Hepatocyte (in vitro differentiated cells): ENCODE measurements around the gene HMMR. TPM values are rescaled to one million over a fixed set of nuclear protein-coding genes. Genes with fewer than 3 reads are reported as not detected.

ENCODE experiments used
- DNase-seq: peaks from one replicate; pipeline ENCODE4 v3.0.0-alpha.2; 2016; ENCODE audit warnings: low spot score
- H2AFZ ChIP-seq: fragments of 200-600 bp; sonication (generic); 2 replicates; pipeline ENCODE4 v1.6.0; 2016; ENCODE audit warnings: antibody characterized with exemption, mild to moderate bottlenecking
- H3K27ac ChIP-seq: fragments of 200-600 bp; sonication (generic); 2 replicates; pipeline ENCODE4 v1.5.1; 2016; ENCODE audit warnings: mild to moderate bottlenecking
- H3K27me3 ChIP-seq: fragments of 200-600 bp; sonication (generic); 2 replicates; pipeline ENCODE4 v1.6.1; 2016
- H3K36me3 ChIP-seq: fragments of 200-600 bp; sonication (generic); replicated peaks from 2 replicates; pipeline ENCODE4 v1.5.1; 2016; ENCODE audit warnings: low read depth; ENCODE audit not compliant: insufficient read depth
- H3K4me1 ChIP-seq: fragments of 200-600 bp; sonication (generic); 2 replicates; pipeline ENCODE4 v1.5.1; 2016; ENCODE audit warnings: mild to moderate bottlenecking, moderate library complexity; ENCODE audit not compliant: insufficient read depth
- H3K4me2 ChIP-seq: fragments of 200-600 bp; sonication (generic); 2 replicates; pipeline ENCODE4 v1.6.0; 2016
- H3K4me3 ChIP-seq: fragments of 200-600 bp; sonication (generic); 2 replicates; pipeline ENCODE4 v1.5.1; 2016; ENCODE audit warnings: mild to moderate bottlenecking
- H3K79me2 ChIP-seq: fragments of 200-600 bp; sonication (generic); 2 replicates; pipeline ENCODE4 v1.6.0; 2017; ENCODE audit warnings: mild to moderate bottlenecking
- H3K9me2 ChIP-seq: fragments of 200-600 bp; sonication (generic); replicated peaks from 2 replicates; pipeline ENCODE4 v1.6.0; 2017; ENCODE audit warnings: mild to moderate bottlenecking; ENCODE audit not compliant: insufficient read depth
- H3K9me3 ChIP-seq: fragments of 200-600 bp; sonication (generic); 2 replicates; pipeline ENCODE4 v1.5.1; 2016; ENCODE audit warnings: low read depth, mild to moderate bottlenecking
- H4K20me1 ChIP-seq: fragments of 200-600 bp; sonication (generic); 2 replicates; pipeline ENCODE4 v1.6.0; 2016; ENCODE audit warnings: mild to moderate bottlenecking; ENCODE audit not compliant: insufficient read depth, poor library complexity, severe bottlenecking
- EZH2 ChIP-seq: fragments of 200-600 bp; sonication (generic); IDR thresholded peaks from 2 replicates; pipeline ENCODE4 v1.6.1; 2016; ENCODE audit warnings: antibody characterized with exemption, mild to moderate bottlenecking, borderline replicate concordance
- EZH2phosphoT487 ChIP-seq: fragments of 200-600 bp; sonication (generic); IDR thresholded peaks from one replicate; pipeline ENCODE4 v1.6.1; 2018; ENCODE audit warnings: antibody characterized with exemption, mild to moderate bottlenecking, low read depth, moderate library complexity; ENCODE audit not compliant: unreplicated experiment, severe bottlenecking
- WGBS: methylation state at CpG from one replicate; pipeline ENCODE4 v1.1.6; 2016; ENCODE audit warnings: low lambda C conversion rate; ENCODE audit errors: missing lambda C conversion rate; 5-methylcytosine and 5-hydroxymethylcytosine counted together
- polyA plus RNA-seq: library from polyadenylated mRNA; unstranded; fragments of >200 nt; fragmentation: Nextera tagmentation; extraction: Ambion mirVana; gene quantifications from 2 replicates; pipeline ENCODE4 v1.2.1, GENCODE V29; 2016
- total RNA-seq: library from RNA; depleted of rRNA; stranded (reverse); fragments of >200 nt; gene quantifications from 2 replicates; pipeline ENCODE4 v1.2.3, GENCODE V29; 2014
- TF ChIP-seq, protein P1 (sequence below): fragments of 200-600 bp; sonication (generic); IDR thresholded peaks from 2 replicates; pipeline ENCODE4 v1.5.1; 2016; ENCODE audit warnings: antibody characterized with exemption, mild to moderate bottlenecking; ENCODE audit not compliant: poor library complexity

The HMMR gene
- total and polyA plus RNA-seq, 2 experiments from 2014 or later: 5.7 to 9.8 TPM

DNA sequence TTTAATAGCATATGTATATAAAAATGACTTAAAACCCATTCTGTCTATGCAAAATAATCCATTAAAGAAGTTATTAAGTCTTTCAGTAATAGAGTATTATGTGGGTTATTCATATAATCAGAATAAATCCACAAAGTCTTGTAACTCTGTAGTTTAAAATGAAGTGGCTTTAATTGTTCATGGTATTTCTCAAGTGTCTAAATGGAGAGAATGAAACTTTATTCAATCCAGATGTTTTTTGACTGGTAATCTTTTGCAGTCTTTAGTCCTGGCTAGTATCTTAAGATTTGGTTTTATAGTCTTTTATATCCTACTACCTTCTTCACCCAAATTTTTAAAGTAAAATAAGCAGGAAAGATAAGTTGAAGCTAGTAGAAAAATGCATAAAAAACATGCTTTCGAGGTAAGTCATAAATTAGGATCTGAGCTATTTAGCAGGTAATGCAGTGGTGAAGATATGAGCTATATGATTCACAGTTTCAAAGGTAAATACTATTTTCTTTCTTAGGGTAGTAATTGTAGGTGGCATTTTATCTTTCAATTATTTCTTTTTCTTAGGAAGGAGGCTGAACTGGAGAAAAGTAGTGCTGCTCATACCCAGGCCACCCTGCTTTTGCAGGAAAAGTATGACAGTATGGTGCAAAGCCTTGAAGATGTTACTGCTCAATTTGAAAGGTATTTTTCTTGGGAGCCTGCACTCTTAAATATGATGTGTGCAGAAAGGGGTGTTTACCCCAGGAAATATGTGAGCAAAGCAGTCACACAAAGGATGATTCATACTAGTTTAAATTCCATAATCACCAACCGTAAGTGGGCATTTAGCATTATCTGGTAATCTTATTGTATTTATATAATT is 17.9 kb downstream of the HMMR start:
- no peaks in the 10 kb centered on the region for H3K79me2 ChIP-seq
- H4K20me1 ChIP-seq: no peaks in the 10 kb centered on the region
- H3K27ac ChIP-seq: no peak overlapping the region
- no peak overlapping the region for H3K4me2 ChIP-seq
- H3K9me2 ChIP-seq: no peaks in the 10 kb centered on the region
- no peaks in the 10 kb centered on the region for H3K36me3 ChIP-seq
- 48% methylated on average over 2 of the region's 2 CpGs for WGBS
- no peak overlapping the region for H3K4me3 ChIP-seq
- H3K4me1 ChIP-seq: no peaks in the 10 kb centered on the region
- H3K9me3 ChIP-seq: no peaks in the 10 kb centered on the region
- TF ChIP-seq, protein P1, sequence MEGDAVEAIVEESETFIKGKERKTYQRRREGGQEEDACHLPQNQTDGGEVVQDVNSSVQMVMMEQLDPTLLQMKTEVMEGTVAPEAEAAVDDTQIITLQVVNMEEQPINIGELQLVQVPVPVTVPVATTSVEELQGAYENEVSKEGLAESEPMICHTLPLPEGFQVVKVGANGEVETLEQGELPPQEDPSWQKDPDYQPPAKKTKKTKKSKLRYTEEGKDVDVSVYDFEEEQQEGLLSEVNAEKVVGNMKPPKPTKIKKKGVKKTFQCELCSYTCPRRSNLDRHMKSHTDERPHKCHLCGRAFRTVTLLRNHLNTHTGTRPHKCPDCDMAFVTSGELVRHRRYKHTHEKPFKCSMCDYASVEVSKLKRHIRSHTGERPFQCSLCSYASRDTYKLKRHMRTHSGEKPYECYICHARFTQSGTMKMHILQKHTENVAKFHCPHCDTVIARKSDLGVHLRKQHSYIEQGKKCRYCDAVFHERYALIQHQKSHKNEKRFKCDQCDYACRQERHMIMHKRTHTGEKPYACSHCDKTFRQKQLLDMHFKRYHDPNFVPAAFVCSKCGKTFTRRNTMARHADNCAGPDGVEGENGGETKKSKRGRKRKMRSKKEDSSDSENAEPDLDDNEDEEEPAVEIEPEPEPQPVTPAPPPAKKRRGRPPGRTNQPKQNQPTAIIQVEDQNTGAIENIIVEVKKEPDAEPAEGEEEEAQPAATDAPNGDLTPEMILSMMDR: no peak
- no peak for TF ChIP-seq EZH2
- no peak for TF ChIP-seq EZH2phosphoT487
- H2AFZ ChIP-seq: no peak overlapping the region
- no peak for DNase-seq
- H3K27me3 ChIP-seq: no peaks in the 10 kb centered on the region

DNA sequence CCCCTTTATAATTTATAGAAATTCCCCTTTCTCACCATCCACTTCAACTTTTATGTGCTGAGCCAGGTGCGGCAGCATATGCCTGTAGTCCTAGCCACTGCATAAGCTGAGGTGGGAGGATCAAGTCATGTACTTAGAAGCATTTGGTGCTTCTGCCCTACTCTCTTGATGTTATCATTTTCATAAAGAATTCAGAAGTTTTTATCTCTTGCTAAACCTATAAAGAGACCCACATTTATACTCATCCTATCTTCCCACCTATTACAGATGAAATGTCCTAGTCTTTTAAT is 18.5 kb downstream of the HMMR start:
- Histone ChIP-seq H3K4me3 (no peak overlapping the region), H3K27ac (no peak overlapping the region)

DNA sequence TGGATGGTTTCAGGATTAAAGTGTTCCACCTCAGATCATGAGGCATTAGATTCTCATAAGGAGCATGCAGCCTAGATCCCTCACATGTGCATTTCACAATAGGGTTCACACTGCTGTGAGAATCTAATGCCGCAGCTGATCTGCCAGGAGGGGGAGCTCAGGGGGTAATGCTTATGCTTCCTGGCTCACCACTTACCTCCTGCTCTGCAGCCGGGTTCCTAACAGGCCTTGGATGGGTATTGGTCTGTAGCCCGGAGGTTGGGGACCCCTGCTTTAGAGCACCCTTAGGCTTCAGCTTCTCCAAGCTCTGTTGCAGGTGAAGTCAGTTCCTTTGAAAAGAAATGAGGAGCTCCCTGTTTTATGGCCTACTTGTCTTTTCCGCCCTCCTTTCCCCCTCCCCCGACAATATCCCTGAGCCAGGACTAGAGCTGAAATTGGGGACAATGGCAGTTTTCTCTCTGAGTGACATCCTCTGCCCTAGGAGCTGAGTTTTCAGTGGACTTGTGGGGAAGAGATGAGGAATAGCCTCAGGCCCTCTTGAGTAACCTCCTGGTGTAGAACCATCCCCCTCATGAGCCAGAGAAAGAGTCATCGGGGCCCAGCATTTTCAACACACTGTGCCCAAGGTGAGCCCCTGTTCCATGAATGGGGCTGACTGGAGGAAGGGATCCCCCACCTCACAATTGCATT is 28.8 kb downstream of the HMMR start:
- H3K27ac ChIP-seq: no peak overlapping the region
- TF ChIP-seq EZH2phosphoT487: no peak
- no peak for TF ChIP-seq EZH2
- TF ChIP-seq, protein P1: no peak

More for the DNA sequence above, 18.5 kb downstream of the HMMR start:
- Histone ChIP-seq H3K4me2 (no peak overlapping the region), H3K27me3 (no peaks in the 10 kb centered on the region), H2AFZ (no peak overlapping the region), H3K36me3 (no peaks in the 10 kb centered on the region), H3K9me2 (no peaks in the 10 kb centered on the region), H3K4me1 (no peaks in the 10 kb centered on the region), H3K9me3 (no peaks in the 10 kb centered on the region), H4K20me1 (no peaks in the 10 kb centered on the region), H3K79me2 (no peaks in the 10 kb centered on the region)
- TF ChIP-seq, protein P1: no peak
- no peak for TF ChIP-seq EZH2
- TF ChIP-seq EZH2phosphoT487: no peak
- DNase-seq: no peak
- 100% methylated on average over 1 of the region's 1 CpG for WGBS

More for the DNA sequence above, 28.8 kb downstream of the HMMR start:
- no peak for DNase-seq
- no peaks in the 10 kb centered on the region for H3K9me3 ChIP-seq
- no peaks in the 10 kb centered on the region for H3K36me3 ChIP-seq
- H4K20me1 ChIP-seq: no peaks in the 10 kb centered on the region
- no peaks in the 10 kb centered on the region for H3K9me2 ChIP-seq
- no peaks in the 10 kb centered on the region for H3K27me3 ChIP-seq
- H3K4me2 ChIP-seq: peak overlapping the region; percentile 27
- peaks cover 7% of the 10 kb centered on the region for H3K4me1 ChIP-seq
- no peaks in the 10 kb centered on the region for H3K79me2 ChIP-seq
- H3K4me3 ChIP-seq: no peak overlapping the region
- 82% methylated on average over 6 of the region's 6 CpGs for WGBS
- no peak overlapping the region for H2AFZ ChIP-seq
